Fibroblast of mammary gland (primary cell): ENCODE results near the gene DISP3.

Experiments
- DNase-seq: peaks from one replicate; pipeline ENCODE4 v3.0.0-alpha.2; 2010; ENCODE audit warnings: low read depth
- H3K4me3 ChIP-seq: 2 replicates; pipeline ENCODE4 v1.5.1; 2011; ENCODE audit warnings: low read depth, mild to moderate bottlenecking, low read length, moderate library complexity; ENCODE audit not compliant: control insufficient read depth
- CTCF ChIP-seq: conservative IDR thresholded peaks from 2 replicates; pipeline ENCODE4 v1.5.1; 2011; ENCODE audit warnings: low read depth, low read length, inconsistent platforms; ENCODE audit not compliant: control insufficient read depth, insufficient read depth

Gene DISP3

GRCh38 chr1:11535761-11536572, 57.0 kb downstream of the DISP3 start:
- DNase-seq, result peak; percentile 2
- no peak for TF ChIP-seq CTCF
- H3K4me3 ChIP-seq, result no peak overlapping the region

GRCh38 chr1:11536573-11537379, 57.8 kb downstream of the DISP3 start:
- TF ChIP-seq CTCF, result no peak
- no peak overlapping the region for H3K4me3 ChIP-seq
- no peak for DNase-seq

- DNase-seq, result no peak
- no peak overlapping the region for H3K4me3 ChIP-seq
- no peak for TF ChIP-seq CTCF
These were observed 58.4 kb downstream of the DISP3 start for GRCh38 chr1:11537380-11537764.

- TF ChIP-seq CTCF, result no peak
- no peak for DNase-seq
These were observed 59.1 kb downstream of the DISP3 start for GRCh38 chr1:11537854-11538591.

GRCh38 chr1:11538886-11539285, 59.9 kb downstream of the DISP3 start:
- no peak for TF ChIP-seq CTCF
- no peak for DNase-seq
- H3K4me3 ChIP-seq, result no peak overlapping the region

More at GRCh38 chr1:11537854-11538591, 59.1 kb downstream of the DISP3 start:
- H3K4me3 ChIP-seq, result no peak overlapping the region

- no peak for DNase-seq
- TF ChIP-seq CTCF, result no peak
- H3K4me3 ChIP-seq, result no peak overlapping the region
These were observed 61.2 kb downstream of the DISP3 start for GRCh38 chr1:11539850-11540772.
